Adipose tissue (tissue), 3 donors: ENCODE results near the gene TSTD1. TPM values are rescaled to one million over a fixed set of nuclear protein-coding genes. Genes with fewer than 3 reads are reported as not detected.
"Not testable (repeated sequence)": the region's sequence is repeated elsewhere in the genome, so short reads cannot be mapped to it uniquely, and the experiment has no call there.

ENCODE experiments used
- H3K27ac ChIP-seq: one replicate; pipeline ENCODE4 v1.5.1; 2013; ENCODE audit warnings: low read depth, low read length
- WGBS, 3 donors: extraction: QIAGEN DNeasy Blood & Tissue Kit; methylation state at CpG; one replicate each; pipeline ENCODE4 v1.1.7; 2013; 5-methylcytosine and 5-hydroxymethylcytosine counted together
- polyA plus RNA-seq, 3 donors: library from polyadenylated mRNA; stranded (reverse); fragments of 200-250 nt; gene quantifications; one replicate each; pipeline ENCODE4 v1.2.3, GENCODE V29; 2013
- donor health status: healthy with polysubstance abuse.
- donor health status: Bipolar disorder and iron deficiency.
- donor health status: healthy.

Gene TSTD1
- polyA plus RNA-seq, 3 donors, result 33.7 to 78.1 (median 52.5) TPM

DNA sequence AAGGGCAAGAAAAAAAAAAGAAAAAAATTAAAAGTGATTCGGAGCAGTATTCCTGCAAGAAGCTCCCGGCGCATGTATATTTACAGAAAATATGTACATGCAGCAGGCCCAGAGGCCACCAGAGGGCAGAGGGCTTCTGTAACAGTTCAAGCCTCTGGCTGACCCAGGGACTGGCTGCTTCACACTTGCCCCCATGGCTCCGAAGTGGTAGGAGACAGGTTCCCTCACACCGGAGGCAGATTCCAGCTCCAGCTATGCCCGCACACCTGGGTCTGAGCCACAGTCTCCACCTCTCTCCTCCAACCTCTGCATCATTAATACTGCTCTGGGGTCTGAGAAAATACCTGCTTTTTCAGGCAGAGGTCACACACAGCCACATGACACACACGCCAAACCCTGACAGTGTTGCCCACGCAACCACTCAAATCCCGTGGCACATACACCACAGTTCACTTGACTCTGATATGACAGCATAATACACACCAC, 33.2 kb upstream of the TSTD1 start:
- WGBS, 3 donors, result 46 to 62% (median 59%) methylated on average over 9 of the region's 9 CpGs
- H3K27ac ChIP-seq, result no peak overlapping the region

DNA sequence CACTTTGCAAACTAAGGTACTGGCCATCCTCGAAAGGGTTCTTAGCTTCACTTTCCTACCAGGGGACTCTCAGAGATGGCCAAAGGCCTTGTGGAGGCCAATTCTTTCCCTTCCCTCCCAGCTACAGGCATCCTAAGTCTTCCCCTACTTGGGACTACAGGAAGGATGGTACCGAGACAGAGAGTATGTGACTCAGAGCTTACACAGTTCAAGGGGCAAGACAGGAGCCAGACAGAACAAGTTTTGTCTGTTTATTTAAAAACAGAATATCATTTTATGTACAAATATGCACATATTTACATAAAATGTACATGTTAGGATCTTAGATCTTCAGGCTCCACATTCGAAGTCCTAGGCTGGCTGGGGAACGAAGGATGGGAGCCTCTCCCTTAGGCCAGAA, 32.0 kb upstream of the TSTD1 start:
- WGBS, 3 donors, result 93 to 100% (median 95%) methylated on average over 4 of the region's 4 CpGs

DNA sequence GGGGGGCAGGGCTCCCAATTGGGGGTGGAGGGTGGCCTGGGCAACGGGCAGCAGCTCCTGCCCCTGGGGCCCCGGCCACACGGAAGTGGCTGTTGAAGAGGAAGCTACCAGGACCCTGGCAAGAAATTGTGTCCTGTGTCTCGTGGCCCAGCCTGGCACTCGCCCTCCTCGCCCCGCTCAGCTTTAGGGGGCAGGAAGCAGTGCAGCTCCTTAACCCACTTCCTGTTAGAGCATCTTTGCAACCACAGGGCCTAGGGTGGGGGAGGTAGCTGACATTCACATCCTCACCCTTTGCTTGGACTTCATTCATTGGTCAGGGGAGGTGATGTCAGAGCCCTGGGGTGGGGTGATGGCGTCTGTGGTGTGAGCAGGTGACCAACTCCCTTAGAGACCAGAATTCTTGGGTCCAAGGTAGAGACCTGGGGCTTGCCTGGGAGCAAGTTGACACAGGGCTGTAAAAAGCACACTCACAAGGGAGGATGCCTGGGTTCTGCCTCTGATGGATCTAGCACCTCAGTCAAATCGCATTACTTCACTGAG, 31.0 kb upstream of the TSTD1 start, which contains the start of gene ARHGAP30:
Gene ARHGAP30, minus strand, starts transcription at position 161 of the 540 bp plus-strand sequence. CDS start 267 bp downstream, outside the sequence.
- WGBS, 3 donors, result 43 to 77% (median 51%) methylated on average over 9 of the region's 9 CpGs
- peak within 1 kb of the TSS; percentile 63 for H3K27ac ChIP-seq

More for the DNA sequence above, 32.0 kb upstream of the TSTD1 start:
- H3K27ac ChIP-seq, result no peak overlapping the region

GRCh38 chr1:161069241-161069640, 30.5 kb upstream of the TSTD1 start:
- H3K27ac ChIP-seq, result peak overlapping the region; percentile 63
- 44 to 85% (median 63%) methylated on average over 9 of the region's 9 CpGs for WGBS, 3 donors

DNA sequence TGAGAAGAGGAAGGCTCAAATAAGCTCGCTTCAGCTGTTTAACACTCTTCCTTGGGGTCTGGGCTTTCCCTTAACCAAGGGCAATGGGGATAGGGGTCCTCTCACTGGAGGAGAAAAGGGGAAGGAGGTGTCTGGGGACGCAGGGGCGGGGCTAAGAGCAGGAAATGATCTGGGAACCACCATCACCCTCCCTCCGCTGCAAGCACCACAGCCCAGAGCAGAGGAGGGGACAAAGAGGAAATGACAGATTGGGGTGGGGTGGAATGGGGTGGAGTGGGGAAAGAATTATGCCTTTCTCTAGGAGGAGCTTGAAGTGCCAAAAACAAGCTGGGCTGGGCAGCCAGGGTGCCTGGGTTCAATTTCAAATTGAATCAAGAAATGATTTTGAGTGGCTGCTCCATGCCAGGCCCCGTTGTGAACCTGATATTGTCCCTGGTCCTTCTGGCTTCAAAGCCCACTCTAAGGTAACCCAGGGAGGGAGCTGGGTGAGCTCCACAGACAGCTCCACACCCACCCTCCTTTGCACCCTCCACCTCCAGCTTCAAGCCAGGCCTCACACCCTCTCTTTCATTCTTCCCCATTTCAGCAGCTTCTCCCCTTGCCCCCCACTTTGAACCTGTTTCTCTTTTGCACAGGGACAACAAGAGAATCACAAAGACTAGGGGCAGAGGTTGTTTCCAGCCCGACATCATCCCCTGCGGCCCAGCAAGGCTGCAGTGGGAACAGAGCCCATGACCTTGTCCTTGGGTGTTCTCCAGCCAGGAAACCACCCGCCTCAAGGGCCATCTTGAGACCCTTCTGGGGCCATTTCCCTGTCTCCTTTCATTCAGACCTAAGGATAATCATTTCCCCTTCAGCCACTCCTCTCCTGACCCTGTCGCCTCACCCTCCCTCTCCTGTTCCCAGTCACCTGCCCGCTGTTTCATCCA, 29.8 kb upstream of the TSTD1 start:
- peak overlapping the region; percentile 63 for H3K27ac ChIP-seq
- 42 to 73% (median 44%) methylated on average over 10 of the region's 10 CpGs for WGBS, 3 donors

GRCh38 chr1:161066694-161067093, 27.9 kb upstream of the TSTD1 start:
- no peak overlapping the region for H3K27ac ChIP-seq
- WGBS, 3 donors, result 68 to 75% (median 73%) methylated on average over 3 of the region's 3 CpGs

- WGBS, 3 donors, result 93 to 95% (median 93%) methylated on average over 7 of the region's 7 CpGs
- not testable (repeated sequence) for H3K27ac ChIP-seq
Measured at GRCh38 chr1:161065681-161066080, 26.9 kb upstream of the TSTD1 start.

- 37 to 72% (median 70%) methylated on average over 6 of the region's 6 CpGs for WGBS, 3 donors
- H3K27ac ChIP-seq, result not testable (repeated sequence)
Measured at GRCh38 chr1:161063936-161064335, 25.2 kb upstream of the TSTD1 start.

DNA sequence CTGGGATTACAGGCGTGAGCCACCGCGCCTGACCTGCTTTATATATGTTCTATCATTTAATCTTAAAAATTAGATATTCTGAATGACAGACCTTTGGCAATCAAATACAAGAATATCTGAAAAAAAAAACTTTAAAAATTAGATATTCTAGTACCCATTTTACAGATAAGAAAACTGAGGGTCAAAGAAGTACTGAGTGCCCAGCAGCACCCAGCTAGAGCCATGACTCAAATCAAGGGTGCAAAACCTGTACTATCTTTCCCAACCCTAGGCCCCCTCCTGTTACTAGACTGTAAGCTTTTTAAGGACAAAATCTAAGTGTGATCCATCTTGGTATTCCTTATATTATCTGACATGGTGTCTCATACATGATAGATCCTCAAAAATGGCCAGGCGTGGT, 22.7 kb upstream of the TSTD1 start:
- 91 to 96% (median 93%) methylated on average over 4 of the region's 4 CpGs for WGBS, 3 donors

DNA sequence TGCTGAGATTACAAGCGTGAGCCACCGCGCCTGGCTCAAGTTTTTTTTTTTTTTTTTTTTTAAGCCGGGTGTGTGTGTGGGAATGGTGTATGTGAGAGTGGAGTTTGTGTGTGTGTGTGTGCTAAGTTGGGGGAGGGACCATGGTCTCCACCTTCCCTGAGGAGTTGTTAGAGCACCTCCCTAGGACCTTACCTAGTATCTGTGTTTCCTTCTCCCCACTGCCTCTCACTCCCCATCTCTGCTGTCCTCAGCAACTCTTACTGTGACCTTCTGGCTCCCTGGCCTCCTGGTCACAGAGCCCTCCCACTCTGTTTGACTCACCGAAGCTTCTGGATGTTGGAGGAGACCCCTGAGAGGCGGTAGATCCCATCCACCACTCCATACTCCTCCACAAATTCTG, 20.5 kb upstream of the TSTD1 start:
- no peak overlapping the region for H3K27ac ChIP-seq
- WGBS, 3 donors, result 78 to 86% (median 85%) methylated on average over 6 of the region's 6 CpGs

More for the DNA sequence above, 22.7 kb upstream of the TSTD1 start:
- H3K27ac ChIP-seq, result no peak overlapping the region

DNA sequence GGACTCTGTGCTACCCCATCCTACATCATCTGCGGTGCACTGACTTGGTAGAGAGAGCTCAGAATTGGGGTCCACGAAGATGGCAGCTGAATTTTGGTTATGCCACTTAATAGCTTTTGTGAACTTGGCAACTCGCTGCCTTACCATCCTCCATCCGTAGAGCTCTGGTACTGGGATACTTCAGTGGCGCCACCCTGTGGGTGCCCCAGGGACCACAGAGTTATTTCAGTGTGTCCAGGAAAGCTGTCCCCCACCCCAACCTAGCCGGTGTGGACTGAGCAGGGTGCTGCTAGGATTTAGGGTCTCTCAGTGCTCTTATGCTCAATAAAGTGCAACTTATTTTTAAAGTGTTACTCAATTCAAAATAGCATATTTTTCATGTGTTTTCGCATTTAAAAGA, 16.0 kb upstream of the TSTD1 start:
- WGBS, 3 donors, result 79 to 87% (median 79%) methylated on average over 7 of the region's 7 CpGs
- H3K27ac ChIP-seq, result no peak overlapping the region

DNA sequence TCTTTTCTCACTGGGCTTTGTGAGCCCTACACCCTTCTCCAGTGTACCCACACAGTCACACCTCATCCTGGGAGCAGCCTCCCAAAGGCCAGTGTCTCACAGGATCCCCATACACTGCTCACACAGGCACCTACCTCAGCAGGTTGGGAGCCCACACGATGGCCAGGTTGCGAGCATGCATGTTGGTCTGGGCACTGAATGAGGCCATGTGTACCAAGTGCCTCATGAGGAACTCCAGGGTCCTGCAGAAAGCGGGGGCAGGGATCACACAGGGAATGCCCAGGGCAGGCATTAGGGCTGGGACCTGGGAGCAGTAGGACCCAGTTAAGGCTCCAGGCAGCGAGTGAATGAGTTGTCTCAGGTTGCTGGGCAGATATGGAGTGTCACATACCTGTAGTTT, 15.5 kb upstream of the TSTD1 start:
- WGBS, 3 donors, result 78 to 88% (median 87%) methylated on average over 4 of the region's 4 CpGs
- H3K27ac ChIP-seq, result no peak overlapping the region

DNA sequence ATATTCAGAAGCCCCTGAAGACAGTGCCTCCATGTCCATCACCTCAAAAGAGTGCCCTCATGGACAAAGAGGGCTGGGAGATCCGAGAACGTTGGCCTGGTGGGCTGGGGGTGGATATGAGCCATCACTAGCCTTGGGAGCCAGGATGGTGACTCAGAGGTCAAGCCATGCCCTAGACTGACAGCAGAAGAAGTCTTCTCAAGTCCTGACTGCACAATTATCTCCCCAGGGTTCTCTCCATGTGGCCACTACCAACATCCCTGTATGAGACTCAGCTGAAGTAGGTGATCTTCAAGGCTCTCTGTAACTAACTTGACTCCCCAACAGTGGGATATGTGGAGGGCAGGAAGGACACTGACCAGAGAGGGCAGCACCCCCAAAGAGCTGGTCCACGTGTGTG, 14.1 kb upstream of the TSTD1 start:
- no peak overlapping the region for H3K27ac ChIP-seq
- 63 to 76% (median 75%) methylated on average over 3 of the region's 3 CpGs for WGBS, 3 donors

- no peak overlapping the region for H3K27ac ChIP-seq
- WGBS, 3 donors, result 86 to 93% (median 92%) methylated on average over 10 of the region's 10 CpGs
Measured at GRCh38 chr1:161051219-161051618, 12.5 kb upstream of the TSTD1 start.

- WGBS, 3 donors, result 79 to 95% (median 88%) methylated on average over 5 of the region's 5 CpGs
- H3K27ac ChIP-seq, result no peak overlapping the region
Measured at GRCh38 chr1:161048949-161049722, 10.4 kb upstream of the TSTD1 start.

DNA sequence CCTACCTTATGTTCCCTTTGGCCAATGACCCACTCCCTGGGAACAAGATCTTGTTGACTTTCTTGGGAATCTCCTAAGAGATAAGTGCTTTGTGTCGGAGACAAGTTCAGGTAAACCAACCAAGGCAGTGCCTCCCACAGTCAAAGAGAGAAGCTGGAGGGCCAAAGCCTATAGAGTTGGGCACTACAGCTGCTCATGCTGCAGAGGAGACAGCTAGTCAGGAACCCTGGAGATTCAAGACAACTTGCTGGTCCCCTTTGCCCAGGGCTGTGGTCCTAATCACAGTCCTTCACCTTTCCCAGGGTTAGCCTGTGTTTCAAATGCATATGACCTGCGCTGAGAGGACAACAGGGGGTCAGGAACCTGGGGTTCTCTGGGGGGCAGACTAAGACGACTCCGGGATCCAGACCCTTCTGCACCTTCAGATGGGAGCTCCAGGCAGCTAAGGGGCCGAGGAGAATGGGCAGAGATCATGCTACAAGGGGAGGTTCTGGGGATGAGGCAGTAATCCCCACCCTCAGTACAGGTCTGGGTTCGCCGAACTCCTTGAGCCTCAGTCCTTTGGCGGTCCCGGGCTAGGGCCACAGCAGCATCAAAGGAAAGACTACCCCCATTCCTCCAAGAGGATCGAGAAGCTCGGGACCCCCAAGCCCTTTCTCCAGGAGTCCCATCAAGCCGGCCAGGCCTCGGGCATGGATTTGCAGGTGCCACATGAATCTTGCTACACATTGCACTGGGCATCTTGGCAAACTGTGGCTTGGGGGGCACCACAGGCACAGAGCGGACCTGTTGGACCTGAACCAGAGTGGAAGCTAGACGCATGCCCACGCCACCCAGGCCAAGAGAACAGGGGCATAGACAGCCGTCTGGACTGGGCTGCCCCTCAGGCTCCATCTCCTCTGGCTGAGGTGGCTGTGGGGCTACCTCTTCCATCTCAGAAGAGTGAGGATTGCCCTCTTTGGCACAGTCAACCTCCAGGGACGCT, 9.0 kb upstream of the TSTD1 start:
- 95 to 97% (median 96%) methylated on average over 17 to 18 of the region's 18 CpGs for WGBS, 3 donors
- no peak overlapping the region for H3K27ac ChIP-seq

DNA sequence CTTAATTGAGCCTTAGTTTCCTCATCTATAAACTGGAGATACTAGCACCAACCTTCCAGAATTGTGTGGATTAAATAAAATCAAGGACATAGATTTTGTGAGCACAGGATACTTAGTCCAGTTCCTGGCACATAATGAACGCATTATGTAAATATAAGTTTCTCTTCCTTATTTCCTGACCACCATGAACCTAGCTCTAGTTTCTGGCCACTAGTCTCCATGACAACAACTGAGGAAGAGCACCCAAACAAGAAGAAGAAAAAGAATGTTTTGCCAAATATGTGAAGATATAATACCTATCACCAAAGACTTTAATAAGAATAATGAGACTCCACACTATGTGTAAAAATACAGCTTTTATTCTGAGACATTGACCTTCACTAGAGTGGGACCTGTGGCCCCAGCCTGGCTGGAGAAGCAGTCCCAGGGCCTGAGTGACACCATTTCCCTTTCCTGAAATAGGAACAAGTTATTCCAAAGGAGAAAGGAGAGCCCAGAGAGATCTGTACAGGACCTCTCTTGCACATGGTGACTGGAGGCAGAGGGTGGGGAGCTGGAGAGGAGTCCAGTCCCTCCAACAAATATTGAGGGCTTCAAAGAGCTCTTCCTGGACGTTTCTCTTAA, 8.0 kb upstream of the TSTD1 start:
- WGBS, 3 donors, result 47 to 64% (median 63%) methylated on average over 2 of the region's 2 CpGs
- peak overlapping the region; percentile 17 for H3K27ac ChIP-seq
